NOMO-1 treated with DMSO at 0.1 percent for 48 hours (cell line): ENCODE measurements around the gene OR2A14.
"Not testable (repeated sequence)": the region's sequence is repeated elsewhere in the genome, so short reads cannot be mapped to it uniquely, and the experiment has no call there.

ENCODE experiments used
- DNase-seq: peaks from one replicate; lab custom pipeline; 2025; ENCODE audit not compliant: unreplicated experiment; lab: John Stamatoyannopoulos, UW

OR2A14 gene

DNA sequence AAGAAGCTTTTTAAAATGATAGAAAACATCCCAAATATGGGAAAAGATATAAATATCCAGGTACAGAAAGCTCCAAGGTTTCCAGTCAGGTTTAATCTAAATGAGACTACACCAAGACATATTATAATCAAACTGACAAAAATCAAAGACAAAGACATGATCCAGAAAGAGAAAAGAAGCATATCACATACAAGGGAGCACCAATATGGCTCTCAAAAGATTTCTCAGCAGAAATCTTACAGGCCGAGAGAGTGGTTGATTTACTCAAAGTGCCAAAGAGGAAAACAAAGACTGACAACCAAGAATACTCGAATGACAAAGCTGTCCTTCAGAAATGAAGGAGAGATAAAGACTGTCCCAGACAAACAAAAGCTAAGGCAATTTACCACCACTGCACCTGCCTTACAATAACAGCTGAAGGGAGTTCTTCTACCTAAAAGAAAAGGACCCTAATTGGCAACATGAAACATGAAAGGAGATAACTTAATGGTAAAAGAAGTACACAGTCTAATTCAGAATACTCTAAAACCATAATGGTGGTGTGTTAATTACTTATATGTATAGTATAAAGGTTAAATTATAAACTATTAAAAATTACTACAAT is 25.4 kb downstream of the OR2A14 start:
- DNase-seq = no peak

DNA sequence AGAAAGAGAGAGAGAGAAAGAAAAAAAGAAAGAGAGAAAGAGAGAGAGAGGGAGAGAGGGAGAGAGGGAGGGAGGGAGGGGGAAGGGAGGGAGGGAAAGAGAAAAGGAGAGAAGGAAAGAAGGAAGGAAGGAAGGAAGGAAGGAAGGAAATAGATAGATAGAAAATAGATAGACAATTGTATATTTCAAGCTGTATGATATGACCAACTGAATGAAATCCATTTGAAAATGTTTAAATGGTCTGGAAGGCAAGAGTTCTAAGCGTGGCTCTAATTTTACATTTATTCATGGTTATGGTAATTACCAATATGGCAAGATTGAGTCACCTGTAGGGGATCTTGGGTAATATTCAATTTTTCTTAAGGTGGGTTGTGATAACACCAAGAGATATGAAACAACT is 35.9 kb downstream of the OR2A14 start:
- DNase-seq = no peak

DNA sequence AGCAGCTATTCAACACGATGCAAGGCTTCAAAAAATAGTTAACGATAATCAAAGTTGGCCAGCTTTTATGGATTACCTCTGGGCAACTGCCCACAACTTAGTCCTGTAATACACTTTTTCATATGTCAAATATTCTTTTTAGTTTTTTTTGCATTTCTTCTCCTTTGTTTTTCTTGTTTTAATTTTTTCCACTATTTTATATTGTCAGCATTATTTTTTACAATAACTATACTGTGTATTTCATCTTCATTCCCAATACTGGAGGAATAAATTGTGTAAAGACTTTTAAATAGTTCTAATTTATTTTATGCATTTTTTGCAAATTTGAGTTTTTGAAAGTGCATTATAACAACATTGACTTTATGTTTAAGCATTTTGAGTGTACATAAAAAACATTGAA is 41.8 kb downstream of the OR2A14 start:
- no peak for DNase-seq

DNA sequence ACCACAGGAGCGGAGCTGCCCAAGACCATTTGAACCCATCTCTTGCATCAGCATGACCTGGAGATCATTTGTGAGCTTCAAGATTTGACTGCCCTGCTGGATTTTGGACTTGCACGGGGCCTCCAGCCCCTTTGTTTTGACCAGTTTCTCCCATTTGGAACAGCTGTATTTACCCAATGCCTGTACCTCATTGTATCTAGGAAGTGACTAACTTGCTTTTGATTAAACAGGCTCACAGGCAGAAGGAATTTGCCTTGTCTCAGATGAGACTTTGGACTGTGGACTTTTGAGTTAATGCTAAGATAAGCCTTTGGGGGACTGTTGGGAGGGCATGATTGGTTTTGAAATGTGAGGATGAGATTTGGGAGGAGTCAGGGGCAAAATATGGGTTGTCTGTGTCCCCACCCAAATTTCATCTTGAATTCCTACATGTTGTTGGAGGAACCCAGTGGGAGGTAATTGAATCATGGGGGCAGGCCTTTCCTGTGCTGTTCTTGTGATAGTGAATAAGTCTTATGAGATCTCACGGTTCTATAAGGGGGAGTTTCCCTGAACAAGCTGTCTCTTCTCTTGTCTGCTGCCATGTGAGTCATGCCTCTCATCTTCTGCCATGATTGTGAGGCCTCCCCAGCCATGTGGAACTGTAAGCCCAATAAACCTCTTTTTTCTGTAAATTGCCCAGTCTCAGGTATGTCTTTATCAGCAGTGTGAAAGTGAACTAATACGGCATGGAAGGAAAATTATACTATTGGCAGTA is 48.8 kb downstream of the OR2A14 start:
- DNase-seq = not testable (repeated sequence)

DNA sequence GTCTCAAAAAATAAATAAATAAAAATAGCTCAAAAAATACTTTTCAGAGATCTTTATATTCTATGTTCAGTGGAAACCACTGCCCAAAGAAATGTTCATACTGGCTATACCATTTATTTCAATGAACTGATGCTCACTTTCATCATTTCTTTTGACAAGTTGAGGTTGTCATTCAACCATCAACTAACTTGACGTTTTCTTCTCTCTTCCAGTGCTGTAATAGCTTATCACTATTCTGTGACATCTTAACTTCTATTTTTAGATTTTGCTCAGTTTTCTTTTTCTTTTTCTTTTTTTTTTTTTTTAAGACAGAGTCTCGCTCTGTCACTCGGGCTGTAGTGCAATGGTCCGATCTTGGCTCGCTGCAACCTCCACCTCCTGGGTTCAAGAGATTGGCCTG is 51.6 kb downstream of the OR2A14 start:
- no peak for DNase-seq

DNA sequence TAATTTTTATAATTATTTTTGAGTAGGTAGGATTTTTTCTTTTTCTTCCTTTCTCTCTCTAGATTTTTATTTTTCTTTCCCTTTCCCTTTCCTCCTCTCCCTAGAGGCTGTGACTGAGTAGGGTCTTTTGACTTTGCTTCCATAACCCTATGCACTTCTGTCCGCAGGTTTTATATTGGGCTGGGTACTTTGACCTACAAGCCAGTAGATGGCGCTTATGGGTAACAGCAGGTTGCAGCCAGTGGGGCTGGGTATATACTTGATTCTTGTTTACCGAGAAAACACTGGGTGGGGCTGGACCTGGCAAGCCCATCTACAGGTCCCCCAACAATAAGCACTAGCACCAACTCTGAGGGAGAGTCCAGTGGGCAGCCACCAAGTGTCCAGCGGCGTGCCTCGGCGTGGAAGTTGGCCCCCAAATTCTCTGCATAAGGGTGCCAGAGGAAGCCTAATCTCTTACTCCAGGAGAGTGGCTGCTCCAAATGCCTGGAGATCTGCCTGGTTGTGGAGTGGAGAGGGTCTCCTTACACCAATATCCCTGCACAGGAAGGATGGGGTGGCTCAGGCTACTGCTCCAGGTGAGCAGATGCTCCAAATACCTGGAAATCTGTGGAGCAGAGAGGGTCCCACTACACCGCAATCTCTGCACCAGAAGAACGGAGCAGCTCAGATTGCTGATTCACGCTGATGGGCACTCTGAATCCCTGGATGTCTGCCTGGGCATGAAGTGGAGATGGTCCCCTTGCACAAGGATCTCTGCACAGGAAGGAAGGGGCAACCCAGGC is 55.6 kb downstream of the OR2A14 start:
- DNase-seq = not testable (repeated sequence)

DNA sequence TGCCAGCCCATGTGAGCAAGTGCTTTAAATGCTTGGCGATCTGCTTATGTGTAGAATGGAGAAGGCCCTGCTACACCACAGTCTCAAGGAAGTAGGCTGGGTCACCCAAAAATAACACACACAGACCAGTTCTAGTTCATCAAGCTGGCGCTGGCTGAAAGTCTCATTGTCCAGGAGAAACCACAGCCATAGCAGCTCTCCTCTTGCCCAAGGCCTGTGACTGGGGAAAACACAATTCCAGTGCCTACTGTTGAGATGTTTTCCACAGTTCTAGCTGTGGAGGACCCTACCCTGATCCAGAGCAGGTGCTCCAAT is 56.1 kb downstream of the OR2A14 start:
- DNase-seq = not testable (repeated sequence)
